ENCODE data around the gene MBOAT1.

MBOAT1 gene

DNA sequence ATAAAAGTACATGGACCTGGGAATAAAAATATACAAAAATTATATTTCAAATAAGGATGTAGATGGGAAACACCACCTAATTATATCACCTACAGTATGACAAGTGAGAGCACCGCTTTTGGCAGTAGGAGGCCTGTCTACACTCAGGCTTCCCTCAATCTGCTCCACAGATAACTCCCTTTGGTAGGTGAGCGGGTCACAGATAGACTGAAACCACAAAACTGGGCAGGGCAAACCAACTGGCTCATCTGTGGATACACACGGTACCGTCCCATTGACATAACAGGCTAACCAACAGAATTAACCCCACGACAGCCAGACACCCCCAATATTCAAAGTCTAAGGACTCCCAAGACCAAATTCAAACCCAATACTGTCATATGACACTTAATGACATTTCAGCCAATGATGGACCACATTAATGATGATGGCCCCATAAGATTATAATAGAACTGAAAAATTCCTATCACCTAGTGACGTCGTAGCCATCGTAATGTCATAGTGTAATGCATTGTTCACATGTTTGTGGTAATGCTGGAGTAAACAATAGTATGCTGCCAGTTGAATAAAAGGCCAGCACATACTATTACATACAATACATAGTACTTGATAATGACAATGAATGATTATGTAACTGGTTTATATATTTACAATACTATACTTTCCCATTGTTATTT is 109.7 kb downstream of the MBOAT1 start:
- no peak for DNase-seq (ENCODE audit: low spot score)

DNA sequence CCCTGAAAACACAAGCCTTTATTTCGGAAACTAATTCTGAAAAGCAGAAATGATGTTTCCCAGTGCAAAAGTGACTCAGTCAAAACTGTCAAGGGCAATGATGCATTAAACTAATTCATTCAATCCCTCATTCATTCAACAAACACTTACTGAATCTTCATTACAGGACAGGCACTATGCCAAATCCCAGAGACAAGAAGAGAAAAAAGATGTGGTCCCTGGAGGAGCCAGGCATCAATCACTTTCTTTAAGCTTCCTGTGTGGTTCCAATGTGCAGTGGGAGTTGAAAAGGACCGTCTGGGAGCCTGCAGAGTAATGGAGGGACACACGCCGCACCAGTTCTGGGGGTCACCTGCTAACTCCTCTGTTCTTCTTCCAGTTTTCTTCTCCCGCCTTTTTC is 113.1 kb downstream of the MBOAT1 start:
- no peak for DNase-seq (ENCODE audit: low spot score)

DNA sequence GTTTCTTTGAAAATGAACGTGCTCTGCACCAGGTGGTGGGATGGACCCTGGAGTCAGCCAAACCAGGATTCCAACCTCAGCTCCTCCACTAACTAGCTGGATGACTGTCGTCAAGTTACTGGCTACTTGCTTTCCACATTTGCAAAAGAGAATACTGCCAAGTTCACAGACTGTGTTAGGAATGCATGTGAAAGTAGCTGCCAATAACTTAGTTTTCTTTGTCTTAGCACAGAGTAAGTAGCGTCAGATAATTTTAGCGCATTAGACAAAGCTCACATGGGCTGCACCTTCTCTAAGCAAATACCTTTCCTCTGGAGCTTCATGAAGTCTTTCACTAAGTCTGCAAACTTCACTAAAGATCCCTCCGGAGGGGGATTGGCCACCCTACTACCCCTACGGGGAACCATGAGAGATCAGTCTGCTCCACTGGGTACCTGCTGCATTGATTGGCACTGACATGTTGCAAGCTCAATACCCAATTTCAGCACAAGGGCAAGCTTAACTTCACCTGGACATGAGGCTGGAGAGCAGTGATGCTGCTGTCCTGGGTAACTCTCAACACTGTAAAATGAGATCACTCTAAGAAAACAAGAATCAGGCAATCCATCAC is 113.9 kb downstream of the MBOAT1 start:
- DNase-seq (ENCODE audit: low spot score), result no peak

DNA sequence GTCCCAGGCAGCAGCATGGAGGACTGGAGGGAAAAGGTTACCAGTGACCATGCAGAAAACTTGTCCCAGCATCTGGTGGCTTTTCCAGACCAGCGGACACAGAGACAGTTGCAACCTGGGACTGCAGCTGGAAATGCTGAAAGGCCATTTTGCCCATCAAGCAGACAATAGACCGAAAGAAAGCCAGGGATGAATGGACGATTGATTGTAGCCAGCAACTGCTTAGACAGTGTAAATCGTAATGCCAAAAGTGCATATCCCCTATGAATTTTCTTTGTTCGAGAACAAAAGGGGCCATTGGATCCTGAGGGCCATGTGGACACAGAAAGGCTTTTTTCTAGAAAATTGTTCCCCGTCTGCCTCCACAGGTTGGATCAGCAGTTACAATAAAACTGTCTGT is 115.7 kb downstream of the MBOAT1 start:
- DNase-seq (ENCODE audit: low spot score), result peak; percentile 96

DNA sequence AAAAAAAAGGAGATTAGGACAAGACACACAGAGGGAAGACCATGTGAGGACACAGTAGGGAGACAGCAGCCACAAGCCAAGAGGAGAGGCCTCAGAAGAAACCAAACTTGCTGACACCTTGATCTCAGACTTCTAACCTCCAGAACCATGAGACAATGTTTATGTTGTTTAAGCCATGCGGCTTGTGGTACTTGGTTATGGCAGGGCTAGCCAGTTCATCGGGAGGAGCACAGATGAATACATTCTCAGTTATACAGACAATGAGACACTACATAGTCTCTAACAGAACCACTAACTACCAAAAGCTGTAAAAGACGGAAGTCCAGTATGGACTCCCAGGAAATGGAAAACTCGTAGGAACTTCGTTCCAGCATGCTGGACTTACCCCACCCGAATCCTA is 116.8 kb downstream of the MBOAT1 start:
- DNase-seq (ENCODE audit: low spot score), result peak; percentile 20

DNA sequence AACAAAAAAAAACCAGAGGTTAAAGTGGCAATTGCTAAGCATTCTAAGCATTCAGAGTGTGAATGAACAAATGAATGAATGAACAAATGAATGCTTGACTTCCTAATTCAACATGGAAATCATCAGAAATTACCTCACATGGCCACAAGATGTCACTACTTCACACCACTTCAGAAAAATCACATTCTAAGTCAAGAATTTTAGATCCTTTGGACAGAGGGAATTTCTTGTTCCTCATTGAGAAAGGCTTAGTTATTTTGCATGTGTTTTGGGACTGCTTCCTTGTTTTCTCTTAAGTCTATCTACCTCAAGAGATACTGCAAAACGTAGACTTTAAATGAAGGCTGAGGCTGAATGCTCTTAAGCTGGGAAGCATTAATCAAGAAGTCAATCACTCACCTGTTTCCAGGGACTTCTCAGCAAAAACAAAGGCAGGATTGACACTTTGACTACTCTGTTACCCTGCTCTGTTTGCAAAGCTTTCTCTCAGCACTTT is 120.2 kb downstream of the MBOAT1 start:
- DNase-seq (ENCODE audit: low spot score), result peak; percentile 53

DNA sequence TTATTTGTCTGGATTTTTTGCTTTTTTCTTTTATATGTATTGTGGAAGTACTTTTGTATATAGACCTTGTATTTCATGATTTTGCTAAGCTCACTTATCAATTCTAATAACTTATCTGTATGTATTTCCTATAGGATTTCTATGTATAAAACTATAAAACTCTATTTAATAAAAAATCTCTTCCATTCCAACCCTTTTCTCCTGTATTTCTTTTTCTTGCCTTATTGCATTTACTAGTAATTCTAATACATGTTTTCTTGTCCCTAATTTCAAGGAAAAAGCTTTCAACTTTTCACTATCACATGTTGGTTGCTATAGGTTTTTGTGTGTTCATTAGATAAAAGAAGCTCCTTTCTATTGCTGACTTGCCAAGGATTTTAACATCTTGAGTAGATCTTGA is 125.3 kb downstream of the MBOAT1 start:
- no peak for DNase-seq (ENCODE audit: low spot score)

DNA sequence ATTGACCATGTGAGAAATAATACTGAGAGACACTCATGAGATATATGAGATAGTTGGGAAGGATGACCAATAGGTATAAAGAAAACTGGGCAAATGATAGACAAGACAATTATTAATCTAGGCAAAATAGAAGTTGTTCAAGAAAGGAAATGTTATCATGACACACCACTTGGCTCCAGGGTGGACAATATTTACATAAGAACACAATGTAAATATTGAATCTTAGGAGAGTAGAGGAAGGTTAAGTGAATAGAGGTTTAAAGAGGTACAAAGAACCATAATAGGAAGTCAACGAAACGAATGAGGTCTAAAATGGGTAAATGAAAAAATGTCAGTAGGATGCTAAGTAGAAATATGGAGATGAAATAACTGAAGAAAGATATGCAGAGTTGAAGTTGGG is 126.5 kb downstream of the MBOAT1 start:
- DNase-seq (ENCODE audit: low spot score), result no peak

DNA sequence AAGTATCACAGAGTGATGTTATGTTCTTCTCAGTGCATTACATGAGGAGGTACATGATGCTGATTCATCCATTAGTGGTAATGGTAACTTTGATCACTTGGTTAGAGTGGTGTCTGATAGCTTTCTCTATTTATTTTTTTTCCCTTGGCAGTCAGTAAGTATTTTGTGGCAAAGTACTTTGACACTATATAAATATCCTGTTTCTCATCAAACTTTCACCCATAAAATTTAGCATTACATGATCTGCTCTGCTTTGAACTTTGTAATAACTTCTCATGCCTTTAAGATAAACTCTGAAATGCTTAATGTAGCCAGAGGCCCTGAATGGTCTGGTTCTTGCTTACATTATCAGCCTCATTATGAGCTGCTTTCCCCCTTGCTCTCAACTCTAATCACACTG is 127.9 kb downstream of the MBOAT1 start:
- no peak for DNase-seq (ENCODE audit: low spot score)

DNA sequence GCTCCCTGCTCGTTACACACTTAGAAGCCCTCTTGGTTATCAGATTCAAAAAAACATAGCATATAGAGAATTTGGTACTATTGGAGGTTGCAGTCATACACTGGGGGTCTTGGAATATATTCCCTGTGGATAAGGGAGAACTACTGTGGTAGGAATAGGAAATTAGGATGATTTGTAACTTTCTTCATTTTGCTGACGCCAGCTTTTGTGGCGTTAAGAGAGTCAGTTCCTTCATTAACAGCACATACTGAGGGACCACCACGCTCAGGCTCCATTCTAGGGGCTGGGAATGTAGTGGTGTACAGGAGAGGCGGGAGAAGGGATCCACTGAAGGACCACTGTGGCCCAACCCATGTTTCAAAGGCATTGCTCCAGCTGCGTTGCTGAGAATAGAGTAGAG is 140.3 kb downstream of the MBOAT1 start:
- DNase-seq (ENCODE audit: low spot score), result no peak

DNA sequence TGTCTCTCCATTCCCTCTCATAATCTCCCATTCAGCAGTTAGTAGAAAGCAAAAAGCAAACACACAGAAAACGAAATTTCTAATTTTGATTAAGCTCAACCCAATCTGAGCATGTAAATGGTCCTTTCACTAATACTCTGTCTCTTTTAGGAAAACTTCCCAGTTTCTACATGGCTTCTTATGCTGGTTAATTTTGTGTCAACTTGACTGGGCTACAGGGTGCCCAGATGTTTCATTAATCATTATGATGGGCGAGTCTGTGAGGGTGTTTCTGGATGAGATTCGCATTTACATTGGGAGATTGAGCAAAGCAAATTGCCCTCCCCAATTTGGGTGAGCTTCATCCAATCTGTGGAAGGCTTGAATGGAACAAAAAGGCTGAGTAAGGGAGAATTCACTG is 142.2 kb downstream of the MBOAT1 start:
- DNase-seq (ENCODE audit: low spot score), result no peak

DNA sequence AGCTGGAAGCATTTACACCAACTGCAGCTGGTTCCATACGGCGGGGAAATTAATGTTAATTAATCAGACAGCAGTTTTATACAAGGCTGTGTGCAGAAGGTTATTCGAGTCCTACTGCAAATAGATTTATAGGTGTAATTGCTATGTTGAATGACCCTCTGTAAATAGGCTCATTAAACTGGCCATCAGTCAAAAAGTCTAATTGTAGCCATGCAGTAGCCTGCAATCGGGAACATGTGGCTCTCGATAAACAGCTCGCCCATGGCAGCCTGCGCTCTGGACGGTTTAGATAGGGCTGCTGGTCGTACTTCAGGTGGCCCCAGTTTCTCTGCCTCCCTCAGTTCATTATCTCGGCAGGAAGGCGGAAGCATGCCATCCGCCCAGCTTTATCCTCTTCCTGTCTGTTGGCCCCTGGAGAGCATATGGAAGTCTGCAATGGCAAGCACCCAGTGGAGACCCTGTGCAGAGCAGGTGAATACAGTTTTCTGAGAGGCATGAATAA is 143.2 kb downstream of the MBOAT1 start:
- DNase-seq (ENCODE audit: low spot score), result no peak

DNA sequence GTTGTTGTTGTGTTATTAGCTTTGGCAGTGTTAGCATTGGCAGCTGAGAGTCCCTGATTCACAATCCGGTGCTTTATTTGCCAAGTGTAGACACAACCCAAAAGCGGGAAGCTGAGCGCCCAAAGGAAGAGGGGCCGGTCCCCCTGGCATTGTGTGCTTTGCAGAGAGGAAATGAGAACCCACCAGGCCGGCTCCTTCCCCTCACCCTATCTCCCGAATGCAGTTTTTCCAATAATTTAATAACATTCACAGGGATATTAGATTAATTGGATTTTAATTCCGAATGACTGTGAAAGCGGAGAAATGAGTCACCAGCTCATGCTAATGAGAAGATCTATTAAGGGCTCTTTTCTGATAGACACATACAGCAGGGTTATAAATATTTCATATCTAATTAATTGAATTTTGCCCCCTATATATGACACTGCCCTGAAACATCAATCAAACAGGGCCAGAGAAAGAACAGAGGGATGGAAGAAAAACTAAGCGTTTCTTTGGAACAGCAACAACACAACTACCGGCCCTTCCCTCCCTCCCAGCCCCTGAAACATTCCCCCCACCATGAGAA is 143.8 kb downstream of the MBOAT1 start:
- DNase-seq (ENCODE audit: low spot score), result no peak

DNA sequence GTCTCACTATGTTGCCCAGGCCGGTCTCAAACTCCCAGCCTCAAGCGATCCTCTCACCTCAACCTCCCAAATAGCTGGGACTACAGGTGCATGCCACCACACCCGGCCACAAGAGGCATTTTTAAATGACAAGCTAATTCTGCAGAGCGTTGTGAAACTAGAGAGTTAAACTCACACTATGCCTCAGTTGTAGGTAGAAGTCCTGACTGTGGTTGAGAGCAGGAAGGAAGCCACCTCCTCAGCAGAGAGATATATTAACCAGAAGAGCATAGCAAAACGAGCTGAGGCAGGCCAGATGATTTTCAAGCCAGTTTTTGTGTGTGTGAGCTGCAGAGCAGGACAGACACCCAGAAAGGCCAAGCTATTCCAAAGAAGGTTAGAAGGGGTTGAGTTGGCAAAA is 150.3 kb downstream of the MBOAT1 start:
- no peak for DNase-seq (ENCODE audit: low spot score)

DNA sequence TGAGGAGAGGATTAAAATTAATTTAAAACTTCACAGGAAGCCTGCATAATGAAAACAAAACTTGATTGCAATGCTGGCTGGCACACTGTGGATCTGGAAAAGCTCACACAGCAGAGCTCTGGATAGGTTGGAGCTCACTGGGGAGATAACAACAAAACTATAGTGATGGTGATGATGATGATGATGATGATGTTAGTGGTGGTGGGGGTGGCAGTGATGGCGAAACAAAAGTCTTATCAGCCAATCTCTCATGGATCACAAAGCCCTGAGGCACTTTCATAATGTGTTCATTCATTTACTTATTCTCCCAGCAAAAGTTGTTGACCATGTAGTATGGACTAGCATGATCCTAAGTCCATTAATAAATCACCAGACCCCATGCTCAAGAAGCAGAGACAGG is 152.0 kb downstream of the MBOAT1 start:
- DNase-seq (ENCODE audit: low spot score), result no peak

DNA sequence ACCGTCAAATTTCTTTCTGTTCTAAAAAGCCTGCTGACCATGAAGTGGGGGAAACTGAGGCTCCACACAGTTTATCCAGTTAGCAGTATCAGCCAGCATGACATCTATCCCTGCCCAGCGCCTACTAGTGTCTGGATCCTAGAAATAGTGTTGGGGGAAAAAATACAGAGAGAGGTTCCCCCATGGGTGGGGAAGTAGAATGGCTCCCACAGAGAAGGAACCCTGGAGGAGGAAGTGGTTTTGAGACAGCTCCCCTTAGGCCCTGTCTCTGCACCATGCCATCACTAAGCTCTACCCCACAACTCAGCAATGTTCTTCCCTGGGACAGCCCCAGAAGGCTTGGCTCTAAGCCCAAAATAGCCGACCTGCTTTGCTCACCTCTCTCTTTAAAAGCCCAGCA is 153.4 kb downstream of the MBOAT1 start:
- DNase-seq (ENCODE audit: low spot score), result no peak

DNA sequence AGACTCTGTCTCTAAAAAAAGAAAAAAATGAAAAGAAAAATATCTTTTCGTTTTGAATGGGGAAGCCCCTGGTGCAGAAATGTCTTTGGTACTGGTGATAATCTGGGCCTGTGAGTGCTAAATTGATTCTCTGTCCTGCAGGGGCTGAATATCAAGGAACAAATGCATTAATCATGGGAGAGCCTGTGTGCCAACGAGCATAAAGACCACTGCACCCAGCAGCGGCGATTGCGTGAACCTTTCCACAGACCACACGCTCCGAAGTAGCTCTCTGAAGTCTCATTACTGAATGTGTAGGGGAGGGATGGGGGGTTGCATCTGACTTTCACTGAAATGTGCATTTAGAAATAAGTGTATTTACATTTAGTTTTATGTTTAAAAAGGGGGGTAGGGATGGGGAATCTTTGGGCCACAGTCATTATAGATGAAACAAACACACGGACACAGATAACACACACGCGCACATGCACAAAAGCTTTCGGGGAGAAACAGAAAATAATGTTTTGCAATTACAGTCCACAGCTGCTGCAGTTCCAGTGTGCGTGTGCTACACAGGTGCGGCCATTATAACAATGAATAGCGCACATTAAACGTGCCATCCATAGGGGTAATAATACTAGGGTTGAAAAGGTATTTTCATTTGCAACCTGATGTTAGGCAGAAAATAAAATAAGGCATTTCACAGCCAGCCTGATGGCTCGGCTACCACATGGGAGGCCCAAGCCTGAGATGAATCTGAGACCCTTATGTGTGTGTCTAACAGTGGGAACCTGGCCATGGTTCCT is 154.0 kb downstream of the MBOAT1 start:
- DNase-seq (ENCODE audit: low spot score), result no peak

DNA sequence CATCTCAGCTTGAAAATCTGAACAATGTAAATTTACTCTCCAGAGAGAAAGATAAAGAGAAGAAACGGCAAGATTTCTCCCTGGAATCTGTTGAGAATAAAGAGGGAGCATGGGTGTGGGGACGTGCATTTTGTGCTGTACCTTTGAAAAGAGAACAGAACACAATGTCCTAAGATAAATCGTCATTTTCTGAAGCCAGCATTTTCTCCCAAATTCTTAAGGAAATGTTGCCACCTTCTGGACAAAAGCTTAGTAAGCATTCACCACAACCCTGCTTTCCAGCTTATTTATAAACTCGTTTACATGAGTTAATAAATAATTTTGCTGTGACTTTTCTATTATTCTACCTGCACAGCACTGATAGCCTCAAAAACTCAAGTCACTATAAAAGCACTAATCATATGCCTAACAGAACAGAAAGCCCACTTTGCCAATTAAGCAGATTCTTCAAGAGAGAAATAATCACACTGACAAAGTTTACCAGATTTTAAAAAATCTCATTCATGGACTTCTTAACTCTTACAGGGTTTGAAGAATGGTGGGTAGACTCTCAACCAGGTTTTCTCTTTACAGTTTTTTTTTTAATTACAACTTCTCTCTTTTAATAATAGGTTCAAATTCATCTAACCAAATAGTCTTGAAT is 155.8 kb downstream of the MBOAT1 start:
- peak; percentile 44 for DNase-seq (ENCODE audit: low spot score)

DNA sequence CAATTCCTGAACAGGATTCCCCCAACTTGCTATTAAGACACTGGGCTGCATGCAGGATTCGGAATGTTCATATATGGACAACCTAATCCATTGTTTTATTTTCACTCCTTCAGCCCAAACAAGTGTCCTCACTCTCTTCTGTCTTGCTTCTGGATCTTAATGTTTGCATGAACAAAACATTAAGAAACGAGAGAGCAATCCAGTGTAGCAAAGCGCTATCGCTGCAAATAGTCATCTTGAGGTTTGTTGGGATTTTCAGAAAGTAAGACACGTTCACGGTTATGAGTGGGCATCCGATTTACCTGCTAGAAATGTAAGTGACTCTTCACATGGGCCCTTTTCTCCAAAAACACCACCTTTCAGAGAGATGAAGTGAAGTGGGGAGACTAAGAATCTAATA is 156.4 kb downstream of the MBOAT1 start:
- no peak for DNase-seq (ENCODE audit: low spot score)

Measured in globus pallidus (tissue), 1 donor.